ENCODE measurements around the gene RYR2.

Gene RYR2

GRCh38 chr1:237166593-237167101, 124.7 kb downstream of the RYR2 start:
- H3K4me3 ChIP-seq (replicated peaks in 1 of 2; ENCODE audit: low read depth in 2 of 2, low read length in 2 of 2): no peak overlapping the region
- TF ChIP-seq CTCF (IDR thresholded peaks at IDR 0.05; ENCODE audit: low read depth, low read length): no peak
- peak; percentile 13 to 28 for DNase-seq (ENCODE audit: low read depth in 2 of 2)

- no peak overlapping the region for H3K4me3 ChIP-seq (replicated peaks in 1 of 2; ENCODE audit: low read depth in 2 of 2, low read length in 2 of 2)
- DNase-seq (ENCODE audit: low read depth in 2 of 2): no peak
- TF ChIP-seq CTCF (IDR thresholded peaks at IDR 0.05; ENCODE audit: low read depth, low read length): no peak
Observed at GRCh38 chr1:237170149-237170548, 128.2 kb downstream of the RYR2 start.

- no peak for TF ChIP-seq CTCF (IDR thresholded peaks at IDR 0.05; ENCODE audit: low read depth, low read length)
- H3K4me3 ChIP-seq (replicated peaks in 1 of 2; ENCODE audit: low read depth in 2 of 2, low read length in 2 of 2): no peak overlapping the region
- peak in 1 of 2 donors; percentile 10 for DNase-seq (ENCODE audit: low read depth in 2 of 2)
Observed at GRCh38 chr1:237171454-237172117, 129.6 kb downstream of the RYR2 start.

GRCh38 chr1:237172118-237172485, 130.1 kb downstream of the RYR2 start:
- no peak for DNase-seq (ENCODE audit: low read depth in 2 of 2)
- no peak overlapping the region for H3K4me3 ChIP-seq (replicated peaks in 1 of 2; ENCODE audit: low read depth in 2 of 2, low read length in 2 of 2)
- no peak for TF ChIP-seq CTCF (IDR thresholded peaks at IDR 0.05; ENCODE audit: low read depth, low read length)

GRCh38 chr1:237179503-237179902, 137.5 kb downstream of the RYR2 start:
- no peak for DNase-seq (ENCODE audit: low read depth in 2 of 2)
- TF ChIP-seq CTCF (IDR thresholded peaks at IDR 0.05; ENCODE audit: low read depth, low read length): no peak
- no peak overlapping the region for H3K4me3 ChIP-seq (replicated peaks in 1 of 2; ENCODE audit: low read depth in 2 of 2, low read length in 2 of 2)

- no peak for TF ChIP-seq CTCF (IDR thresholded peaks at IDR 0.05; ENCODE audit: low read depth, low read length)
- DNase-seq (ENCODE audit: low read depth in 2 of 2): no peak
Observed at GRCh38 chr1:237180256-237180655, 138.3 kb downstream of the RYR2 start.

More at GRCh38 chr1:237180256-237180655, 138.3 kb downstream of the RYR2 start:
- no peak overlapping the region for H3K4me3 ChIP-seq (replicated peaks in 1 of 2; ENCODE audit: low read depth in 2 of 2, low read length in 2 of 2)

Data from cardiac fibroblast (primary cell).